A549 (cell line): Measurements from ENCODE around the gene CALML4. TPM values are rescaled to one million over a fixed set of nuclear protein-coding genes. Genes with fewer than 3 reads are reported as not detected.
A peak's percentile ranks its signal among the peaks of the same experiment; 100 is the strongest.

Experiments
- ATAC-seq, 2 experiments: fragments of 200-7000 bp in 1 of 2; fragments of >200 bp in 1 of 2; cut with Nextera tagmentation in 1 of 2; cut with Tn5 transposase in 1 of 2; 3 replicates each; pipeline versions ENCODE4 v1.8.0 to v1.9.1; 2018 to 2020; ENCODE audit warnings: mild to moderate bottlenecking in 1 of 2, moderate library complexity in 1 of 2
- CTCF ChIA-PET: fragments of 300-600 bp; sonication (Branson Sonifier 250); formaldehyde crosslinking; extraction: SDS; loops from one replicate; lab custom pipeline; 2021; ENCODE audit warnings: antibody characterized with exemption, inconsistent platforms; lab: Yijun Ruan, JAX
- POLR2A ChIA-PET: fragments of 350-600 bp; formaldehyde crosslinking; extraction: SDS; loops from one replicate; lab custom pipeline; 2021; ENCODE audit warnings: antibody characterized with exemption, inconsistent platforms; lab: Yijun Ruan, JAX
- DNase-seq, 2 experiments: peaks; one replicate each; pipeline versions ENCODE4 v3.0.0 to v3.0.0-alpha.2; 2011 to 2016; ENCODE audit warnings: low read depth in 1 of 2, low spot score in 1 of 2
- FAIRE-seq: peaks from 2 replicates; lab custom pipeline; 2011; peaks lifted over from hg19 to GRCh38; lab: Jason Lieb, UNC
- H3K27ac ChIP-seq, 2 experiments: fragments of >200 bp; sonication (Bioruptor Twin); formaldehyde crosslinking; 3 replicates each; pipeline ENCODE4 v1.5.1; 2016 to 2017
- H3K4me1 ChIP-seq: fragments of >200 bp; sonication (Bioruptor Twin); formaldehyde crosslinking; 3 replicates; pipeline ENCODE4 v1.6.1; 2016
- H3K4me2 ChIP-seq: fragments of >200 bp; sonication (Bioruptor Twin); formaldehyde crosslinking; 3 replicates; pipeline ENCODE4 v1.6.1; 2016
- H3K4me3 ChIP-seq: fragments of >200 bp; sonication (Bioruptor Twin); formaldehyde crosslinking; 3 replicates; pipeline ENCODE4 v1.5.1; 2016
- H3K9me3 ChIP-seq: fragments of >200 bp; sonication (Bioruptor Twin); formaldehyde crosslinking; 3 replicates; pipeline ENCODE4 v1.6.1; 2016
- ATOH8 ChIP-seq: fragments of 250-450 bp; sonication (Bioruptor Pico); IDR thresholded peaks from 2 replicates; pipeline ENCODE4 v1.5.0; 2020; ENCODE audit warnings: low read depth, mild to moderate bottlenecking, moderate library complexity
- BCL3 ChIP-seq: fragments of >200 bp; sonication (Bioruptor Twin); formaldehyde crosslinking; IDR thresholded peaks from 3 replicates; pipeline ENCODE4 v1.6.1; 2016
- CHD2 ChIP-seq: fragments of 150-350 bp; IDR thresholded peaks from 2 replicates; pipeline ENCODE4 v1.6.1; 2014; ENCODE audit warnings: low read length; ENCODE audit not compliant: partially characterized antibody
- EHF ChIP-seq: fragments of 250-450 bp; sonication (Bioruptor Pico); IDR thresholded peaks from 2 replicates; pipeline ENCODE4 v1.5.0; 2020; ENCODE audit warnings: mild to moderate bottlenecking
- ELK1 ChIP-seq: fragments of 150-350 bp; IDR thresholded peaks from 2 replicates; pipeline ENCODE4 v1.6.1; 2014; ENCODE audit warnings: low read depth, mild to moderate bottlenecking, low read length
- ESRRA ChIP-seq: fragments of 150-350 bp; IDR thresholded peaks from 2 replicates; pipeline ENCODE4 v1.6.1; 2014; ENCODE audit warnings: mild to moderate bottlenecking, low read length, borderline replicate concordance
- HEYL ChIP-seq: fragments of 250-450 bp; sonication (Bioruptor Pico); IDR thresholded peaks from 2 replicates; pipeline ENCODE4 v1.8.0; 2021; ENCODE audit warnings: mild to moderate bottlenecking, moderate library complexity
- HMGXB4 ChIP-seq: fragments of 250-450 bp; sonication (Bioruptor Pico); IDR thresholded peaks from 2 replicates; pipeline ENCODE4 v1.5.0; 2021; ENCODE audit warnings: mild to moderate bottlenecking, moderate library complexity, borderline replicate concordance
- HOXA7 ChIP-seq: fragments of 250-450 bp; sonication (Bioruptor Pico); IDR thresholded peaks from 2 replicates; pipeline ENCODE4 v1.5.0; 2020; ENCODE audit warnings: mild to moderate bottlenecking, moderate library complexity
- JUN ChIP-seq, 2 experiments: fragments of >200 bp; sonication (Bioruptor Twin); formaldehyde crosslinking; IDR thresholded peaks; 2 replicates in 1 of 2; 3 replicates in 1 of 2; pipeline ENCODE4 v1.6.1; 2016 to 2017
- MAZ ChIP-seq: fragments of 150-350 bp; IDR thresholded peaks from 2 replicates; pipeline ENCODE4 v1.6.1; 2014; ENCODE audit warnings: antibody characterized with exemption, low read depth, low read length, borderline replicate concordance
- POLR2A ChIP-seq: IDR thresholded peaks from 2 replicates; pipeline ENCODE4 v1.6.1; 2012; ENCODE audit warnings: mild to moderate bottlenecking, low read length
- POLR2AphosphoS2 ChIP-seq: conservative IDR thresholded peaks from 2 replicates; pipeline ENCODE4 v1.6.1; 2012; ENCODE audit warnings: low read length, improper control_type of control experiment, inconsistent platforms
- RAD21 ChIP-seq, 2 experiments: fragments of >200 bp in 1 of 2; sonication (Bioruptor Twin) in 1 of 2; formaldehyde crosslinking in 1 of 2; IDR thresholded peaks in 1 of 2; conservative IDR thresholded peaks in 1 of 2; 2 replicates in 1 of 2; 3 replicates in 1 of 2; pipeline ENCODE4 v1.6.1; 2012 to 2018; ENCODE audit warnings: inconsistent platforms in 1 of 2
- RARB ChIP-seq: fragments of 250-450 bp; sonication (Bioruptor Pico); IDR thresholded peaks from 2 replicates; pipeline ENCODE4 v1.8.0; 2021; ENCODE audit warnings: mild to moderate bottlenecking, moderate library complexity
- RCOR1 ChIP-seq: fragments of 150-350 bp; IDR thresholded peaks from 2 replicates; pipeline ENCODE4 v1.6.1; 2014; ENCODE audit warnings: antibody characterized with exemption, low read length, low read depth
- RNF2 ChIP-seq: fragments of 200-600 bp; sonication (generic); IDR thresholded peaks from 2 replicates; pipeline ENCODE4 v1.6.1; 2016; ENCODE audit warnings: low read depth, mild to moderate bottlenecking, antibody characterized with exemption, moderate library complexity, borderline replicate concordance
- SREBF2 ChIP-seq: fragments of 450-650 bp; IDR thresholded peaks from 2 replicates; pipeline ENCODE4 v1.6.1; 2014; ENCODE audit warnings: mild to moderate bottlenecking, moderate library complexity
- TFCP2L1 ChIP-seq: fragments of 250-450 bp; sonication (Bioruptor Pico); IDR thresholded peaks from 2 replicates; pipeline ENCODE4 v1.5.0; 2021; ENCODE audit warnings: mild to moderate bottlenecking
- ZFP36 ChIP-seq: fragments of 450-650 bp; IDR thresholded peaks from 2 replicates; pipeline ENCODE4 v1.6.1; 2014; ENCODE audit warnings: borderline replicate concordance; ENCODE audit not compliant: partially characterized antibody
- ZNF302 ChIP-seq: fragments of 250-450 bp; sonication (Bioruptor Pico); IDR thresholded peaks from 2 replicates; pipeline ENCODE4 v1.9.0; 2021; ENCODE audit warnings: inconsistent platforms, mild to moderate bottlenecking, moderate library complexity
- ZSCAN20 ChIP-seq: fragments of 250-450 bp; sonication (Bioruptor Pico); IDR thresholded peaks from 2 replicates; pipeline ENCODE4 v1.8.0; 2022; ENCODE audit warnings: mild to moderate bottlenecking, moderate library complexity
- WGBS: methylation state at CpG from one replicate; pipeline ENCODE4 v1.1.6; 2017; ENCODE audit errors: missing lambda C conversion rate; 5-methylcytosine and 5-hydroxymethylcytosine counted together
- polyA plus RNA-seq, 4 experiments: library from polyadenylated mRNA; depleted of rRNA in 3 of 4; stranded (reverse); fragments of >200 nt; fragmentation: RNase III in 1 of 4; extraction: RNeasy Plus Mini Kit Qiagen cat#74134 plus additional on column Dnase treatment in 1 of 4; gene quantifications; 2 replicates in 3 of 4; 3 replicates in 1 of 4; pipeline ENCODE4 v1.2.3, GENCODE V29; 2011 to 2017

Gene CALML4
- polyA plus RNA-seq, 2 of the 4 experiments (the other 2 are of a cell fraction) = 12.1 to 18.2 TPM

- TF ChIP-seq ELK1 (no peak), BCL3 (no peak), CHD2 (no peak)
These were observed 8.0 kb downstream of the CALML4 start (continued) for GRCh38 chr15:68197170-68197492.

GRCh38 chr15:68196445-68197169, 8.5 kb downstream of the CALML4 start:
- no peak for FAIRE-seq
- 91% methylated on average over 17 of the region's 17 CpGs for WGBS
- no peak for ATAC-seq
- ChIA-PET CTCF (interaction anchor here (0.6 to 6.3 kb wide), 10 partner anchors 9 to 677 kb away, joined by 3 to 42 read pairs (median 3); no protein-coding TSS in a partner anchor), POLR2A (no interaction called here)
- H3K27ac ChIP-seq = no peak overlapping the region
- no peak overlapping the region for H3K4me2 ChIP-seq
- 0 out of 2 replicates have a peak, but pooled peaks have one; percentile 7 for TF ChIP-seq POLR2AphosphoS2
- TF ChIP-seq RAD21 (conservative IDR thresholded peaks at IDR 0.05 in 1 of 2, IDR thresholded peaks at IDR 0.05 in 1 of 2) = no peak
- no peak for DNase-seq
- no peaks in the 10 kb centered on the region for H3K4me1 ChIP-seq
- no peak overlapping the region for H3K4me3 ChIP-seq
- no peaks in the 10 kb centered on the region for H3K9me3 ChIP-seq

GRCh38 chr15:68195336-68196112, 9.6 kb downstream of the CALML4 start:
- no peaks in the 10 kb centered on the region for H3K4me1 ChIP-seq
- ChIA-PET CTCF (interaction anchor here (0.8 to 6.3 kb wide), 11 partner anchors 9 to 353 kb away, joined by 3 to 42 read pairs (median 4); partner anchors contain the start of gene CALML4), POLR2A (interaction anchor here (0.8 kb wide), 1 partner anchor 10 kb away, joined by 3 read pairs; no protein-coding TSS in a partner anchor)
- H3K9me3 ChIP-seq = no peaks in the 10 kb centered on the region
- no peak for FAIRE-seq
- H3K4me2 ChIP-seq = no peak overlapping the region
- ATAC-seq = peak; percentile 1 to 4; a peak in 3 of 6 replicates
- TF ChIP-seq HEYL (no peak), SREBF2 (no peak), HMGXB4 (CRISPR knock-in tag) (no peak), HOXA7 (CRISPR knock-in tag) (no peak), ATOH8 (CRISPR knock-in tag) (no peak), ZNF302 (CRISPR knock-in tag) (no peak), POLR2A (no peak), RARB (no peak), JUN (IDR thresholded peaks at IDR 0.05) (no peak), ESRRA (no peak), RNF2 (no peak), TFCP2L1 (CRISPR knock-in tag) (no peak), POLR2AphosphoS2 (no peak), MAZ (no peak), RCOR1 (no peak), ZSCAN20 (CRISPR knock-in tag) (no peak), EHF (CRISPR knock-in tag) (no peak), ZFP36 (no peak)
- TF ChIP-seq, all 56 proteins: peak for 0
- Histone ChIP-seq H3K4me3 (no peak overlapping the region), H3K27ac (no peak overlapping the region)
- WGBS = 91% methylated on average over 8 of the region's 8 CpGs
- DNase-seq = no peak
